ENCODE results near the gene TARP. TPM values are rescaled to one million over a fixed set of nuclear protein-coding genes. Genes with fewer than 3 reads are reported as not detected.

TARP gene

GRCh38 chr7:38229884-38230642 lies 43.4 kb downstream of the TARP start:
- no peak for DNase-seq (ENCODE audit: low spot score)
- intact Hi-C loops (cut with DNase I): loop anchor here in 1 of 2 donors (10.0 kb wide), 1 partner anchor 325 kb away; no protein-coding TSS in a partner anchor

- no peak for DNase-seq (ENCODE audit: low spot score)
- intact Hi-C loops (cut with DNase I): loop anchor here in 1 of 2 donors (10.0 kb wide), 1 partner anchor 325 kb away; no protein-coding TSS in a partner anchor
Measured at GRCh38 chr7:38229386-38229785, 44.0 kb downstream of the TARP start.

- intact Hi-C loops (cut with DNase I): loop anchor here (5.0 to 10.0 kb wide), 3 partner anchors 117 to 320 kb away; partner anchors contain the start of gene SFRP4 (in 1 of the 2)
- DNase-seq (ENCODE audit: low spot score): no peak
Measured at GRCh38 chr7:38224392-38224791, 49.0 kb downstream of the TARP start.

- intact Hi-C loops (cut with DNase I): loop anchor here (5.0 to 10.0 kb wide), 3 partner anchors 116 to 319 kb away; partner anchors contain the start of gene SFRP4 (in 1 of the 2)
Measured at GRCh38 chr7:38223306-38223705, 50.1 kb downstream of the TARP start.

GRCh38 chr7:38222481-38223096 lies 50.8 kb downstream of the TARP start:
- no peak for DNase-seq (ENCODE audit: low spot score)
- intact Hi-C loops (cut with DNase I): loop anchor here (5.0 to 10.0 kb wide), 3 partner anchors 115 to 318 kb away; partner anchors contain the start of gene SFRP4 (in 1 of the 2)

More at GRCh38 chr7:38223306-38223705, 50.1 kb downstream of the TARP start:
- no peak for DNase-seq (ENCODE audit: low spot score)

- intact Hi-C loops (cut with DNase I): loop anchor here (5.0 to 10.0 kb wide), 3 partner anchors 113 to 316 kb away; partner anchors contain the start of gene SFRP4 (in 1 of the 2)
- DNase-seq (ENCODE audit: low spot score): no peak
Measured at GRCh38 chr7:38220452-38220851, 53.0 kb downstream of the TARP start.

- intact Hi-C loops (cut with DNase I): loop anchor here in 1 of 2 donors (10.0 kb wide), 1 partner anchor 773 kb away; the partner anchor contains the start of gene ELMO1
Measured at GRCh38 chr7:38217672-38218071, 55.8 kb downstream of the TARP start.

GRCh38 chr7:38215735-38216670 lies 57.4 kb downstream of the TARP start:
- intact Hi-C loops (cut with DNase I): loop anchor here in 1 of 2 donors (10.0 kb wide), 1 partner anchor 771 kb away; the partner anchor contains the start of gene ELMO1

More at GRCh38 chr7:38217672-38218071, 55.8 kb downstream of the TARP start:
- DNase-seq (ENCODE audit: low spot score): no peak

GRCh38 chr7:38215115-38215514 lies 58.3 kb downstream of the TARP start:
- no peak for DNase-seq (ENCODE audit: low spot score)
- intact Hi-C loops (cut with DNase I): loop anchor here in 1 of 2 donors (10.0 kb wide), 1 partner anchor 770 kb away; the partner anchor contains the start of gene ELMO1

More at GRCh38 chr7:38215735-38216670, 57.4 kb downstream of the TARP start:
- peak; percentile 94 for DNase-seq (ENCODE audit: low spot score)

- intact Hi-C loops (cut with DNase I): loop anchor here in 1 of 2 donors (5.0 to 10.0 kb wide), 2 partner anchors 767 to 1175 kb away; partner anchors contain the start of gene ELMO1
- no peak for DNase-seq (ENCODE audit: low spot score)
Measured at GRCh38 chr7:38211940-38212339, 61.5 kb downstream of the TARP start.

- intact Hi-C loops (cut with DNase I): loop anchor here in 1 of 2 donors (5.0 to 10.0 kb wide), 2 partner anchors 767 to 1176 kb away; partner anchors contain the start of gene ELMO1
- no peak for DNase-seq (ENCODE audit: low spot score)
Measured at GRCh38 chr7:38211486-38211885, 62.0 kb downstream of the TARP start.

Other genes with a start within 250 kb of the TARP start
- gene STARD3NL, start 95.4 kb downstream of the TARP start, total RNA-seq: 10 to 100 TPM; 37.0 to 41.8 TPM